Measurements from ENCODE around the gene EFCAB12.

DNA sequence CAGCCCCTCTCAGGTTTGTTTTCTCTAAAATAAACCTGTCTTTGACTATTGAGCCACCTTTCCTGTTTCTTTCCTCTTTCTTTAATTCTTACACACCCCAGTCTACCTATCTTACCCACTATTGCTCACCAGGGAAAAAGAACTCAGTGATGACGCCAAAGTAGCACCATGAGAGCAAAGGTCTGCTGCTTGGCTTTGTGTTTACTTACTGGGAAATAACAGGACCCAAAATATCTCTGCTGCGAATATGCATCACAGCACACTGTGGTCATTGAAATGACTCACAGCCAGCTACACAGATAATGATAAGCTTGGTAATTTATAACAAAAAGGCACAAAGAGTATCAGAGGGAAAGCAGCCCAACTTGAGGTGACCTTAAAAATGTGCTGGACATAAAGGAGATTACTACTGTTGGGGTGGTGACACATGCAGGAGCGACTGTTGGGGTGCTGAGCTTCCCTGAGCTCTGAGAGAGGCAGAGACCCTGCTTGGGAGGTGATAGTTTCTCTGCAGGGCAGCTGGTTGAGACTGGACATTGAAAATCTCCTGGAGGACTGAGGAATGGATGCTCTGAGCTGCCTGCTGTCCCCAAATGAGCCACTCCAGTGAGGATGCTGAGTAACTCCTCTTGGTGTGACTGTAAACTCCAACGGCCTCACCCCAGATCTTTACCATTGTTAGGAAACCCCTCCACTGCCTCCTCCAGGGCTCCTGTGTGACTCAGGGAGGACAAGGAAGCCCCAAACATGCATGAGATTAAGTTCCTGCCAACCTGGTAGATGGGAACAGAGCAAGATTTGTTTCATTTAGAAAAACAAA, 14.5 kb downstream of the EFCAB12 start:
- TF ChIP-seq EZH2phosphoT487 (IDR thresholded peaks at IDR 0.05; ENCODE audit: insufficient read depth, low read depth) = no peak
- TF ChIP-seq EZH2 (IDR thresholded peaks at IDR 0.05; ENCODE audit: insufficient read depth, poor library complexity, severe bottlenecking) = no peak
